Measurements from ENCODE around the gene STAMBP. TPM values are rescaled to one million over a fixed set of nuclear protein-coding genes. Genes with fewer than 3 reads are reported as not detected.

The STAMBP gene
- total and polyA plus RNA-seq, 2 of the 13 experiments (the other 11 are each of a cell fraction or from before 2014, with no cell fraction given), result 49.6 to 53.2 TPM

DNA sequence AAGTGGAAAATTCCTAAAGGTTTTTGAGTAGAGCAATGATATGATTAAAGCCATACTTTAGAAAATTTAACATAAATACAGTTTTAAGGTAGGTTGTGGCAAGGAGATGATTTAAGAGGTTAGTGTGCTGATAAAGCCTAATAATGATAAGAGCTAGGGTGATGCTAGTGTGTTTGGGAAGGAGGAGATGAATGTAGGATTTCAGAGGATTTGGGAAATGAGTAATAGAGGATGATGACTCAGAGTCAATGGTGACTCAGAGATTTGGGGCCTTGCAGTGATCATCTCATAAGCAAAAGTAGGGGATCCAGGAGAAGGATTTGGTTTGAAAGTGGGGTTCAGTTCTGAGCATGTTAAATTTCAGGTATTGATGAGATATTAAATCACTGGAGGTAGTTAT, 23.3 kb downstream of the STAMBP start:
- FAIRE-seq (no peak), ATAC-seq (no peak), DNase-seq (ENCODE audit: low spot score) (no peak)
- Histone ChIP-seq H4K20me1 (ENCODE audit: insufficient read depth, low read length) (no peaks in the 10 kb centered on the region), H3K27me3 (ENCODE audit: control insufficient read depth in 1 of 2, insufficient read depth in 2 of 2, low read length in 2 of 2) (no peaks in the 10 kb centered on the region), H3K9ac (ENCODE audit: insufficient read depth, low read depth, low read length) (no peak overlapping the region), H3K36me3 (replicated peaks in 1 of 2; ENCODE audit: control insufficient read depth in 1 of 2, insufficient read depth in 2 of 2, low read length in 2 of 2) (peaks cover 34 to 79% of the 10 kb centered on the region in 2 experiments), H3K4me2 (ENCODE audit: low read depth, low read length) (no peak overlapping the region), H2AFZ (ENCODE audit: low read length) (no peak overlapping the region), H3K79me2 (ENCODE audit: insufficient read depth, low read length) (no peaks in the 10 kb centered on the region), H3K4me1 (ENCODE audit: insufficient read depth, low read length) (no peaks in the 10 kb centered on the region), H3K9me3 (ENCODE audit: low read length) (no peaks in the 10 kb centered on the region), H3K27ac (ENCODE audit: extremely low read length, insufficient read depth, low read length) (no peak overlapping the region), H3K4me3 (replicated peaks in 1 of 3; ENCODE audit: insufficient read depth in 1 of 3, low read depth in 2 of 3, low read length in 3 of 3) (no peak overlapping the region)
- intact Hi-C loops (cut with micrococcal nuclease; ENCODE audit: unreplicated experiment), result no loop called here
- no peak for TF ChIP-seq ZNF253 (CRISPR knock-in tag; IDR thresholded peaks at IDR 0.05; ENCODE audit: borderline replicate concordance)
- TF ChIP-seq ARNT2 (CRISPR knock-in tag; IDR thresholded peaks at IDR 0.05; ENCODE audit: low read depth), result no peak
- TF ChIP-seq, protein P1, sequence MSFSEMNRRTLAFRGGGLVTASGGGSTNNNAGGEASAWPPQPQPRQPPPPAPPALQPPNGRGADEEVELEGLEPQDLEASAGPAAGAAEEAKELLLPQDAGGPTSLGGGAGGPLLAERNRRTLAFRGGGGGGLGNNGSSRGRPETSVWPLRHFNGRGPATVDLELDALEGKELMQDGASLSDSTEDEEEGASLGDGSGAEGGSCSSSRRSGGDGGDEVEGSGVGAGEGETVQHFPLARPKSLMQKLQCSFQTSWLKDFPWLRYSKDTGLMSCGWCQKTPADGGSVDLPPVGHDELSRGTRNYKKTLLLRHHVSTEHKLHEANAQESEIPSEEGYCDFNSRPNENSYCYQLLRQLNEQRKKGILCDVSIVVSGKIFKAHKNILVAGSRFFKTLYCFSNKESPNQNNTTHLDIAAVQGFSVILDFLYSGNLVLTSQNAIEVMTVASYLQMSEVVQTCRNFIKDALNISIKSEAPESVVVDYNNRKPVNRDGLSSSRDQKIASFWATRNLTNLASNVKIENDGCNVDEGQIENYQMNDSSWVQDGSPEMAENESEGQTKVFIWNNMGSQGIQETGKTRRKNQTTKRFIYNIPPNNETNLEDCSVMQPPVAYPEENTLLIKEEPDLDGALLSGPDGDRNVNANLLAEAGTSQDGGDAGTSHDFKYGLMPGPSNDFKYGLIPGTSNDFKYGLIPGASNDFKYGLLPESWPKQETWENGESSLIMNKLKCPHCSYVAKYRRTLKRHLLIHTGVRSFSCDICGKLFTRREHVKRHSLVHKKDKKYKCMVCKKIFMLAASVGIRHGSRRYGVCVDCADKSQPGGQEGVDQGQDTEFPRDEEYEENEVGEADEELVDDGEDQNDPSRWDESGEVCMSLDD (CRISPR knock-in tag; IDR thresholded peaks at IDR 0.05; ENCODE audit: borderline replicate concordance), result peak; percentile 33; the same call in 1 of the 2 replicates
- peak; percentile 65 for TF ChIP-seq FOSL2 (CRISPR knock-in tag; IDR thresholded peaks at IDR 0.05)
- TF ChIP-seq ZNF780A (CRISPR knock-in tag; IDR thresholded peaks at IDR 0.05), result 0 out of 2 replicates have a peak, but pooled peaks have one; percentile 24
- peak; percentile 32; the same call in 1 of the 2 replicates for TF ChIP-seq CREB1 (IDR thresholded peaks at IDR 0.05)
- no peak for TF ChIP-seq CREB1 (CRISPR knock-in tag; IDR thresholded peaks at IDR 0.05)
- CTCF ChIA-PET (ENCODE audit: low intra/inter-chr PET ratio, low total read pairs), result no interaction called here
- POLR2A ChIA-PET, result no interaction called here
- no TSS peak for BruUV-seq (replicated peaks)
- in situ Hi-C loops (cut with HindIII; ENCODE audit: extremely low pct_ligation_motif_present, low pct_unique_long_range_greater_than_20kb), result no loop called here
